BJ (cell line): ENCODE data around the gene GLA. TPM values are rescaled to one million over a fixed set of nuclear protein-coding genes. Genes with fewer than 3 reads are reported as not detected.

Source experiments
- CTCF ChIA-PET: fragments of 350-600 bp; formaldehyde crosslinking; extraction: SDS; loops from one replicate; lab custom pipeline; 2021; ENCODE audit warnings: antibody characterized with exemption, inconsistent platforms; lab: Yijun Ruan, JAX
- POLR2A ChIA-PET: fragments of 300-600 bp; sonication (Branson Sonifier 250); formaldehyde crosslinking; extraction: SDS; loops from one replicate; lab custom pipeline; 2021; ENCODE audit warnings: antibody characterized with exemption; lab: Charles Lee
- DNase-seq: peaks from one replicate; pipeline ENCODE4 v3.0.0-alpha.2; 2011; ENCODE audit warnings: low read depth
- H3K27me3 ChIP-seq: 2 replicates; pipeline ENCODE4 v1.6.0; 2011; ENCODE audit warnings: low read length; ENCODE audit not compliant: control insufficient read depth, insufficient read depth
- H3K36me3 ChIP-seq: 2 replicates; pipeline ENCODE4 v1.5.1; 2011; ENCODE audit warnings: low read length; ENCODE audit not compliant: control insufficient read depth, insufficient read depth
- H3K4me3 ChIP-seq: 2 replicates; pipeline ENCODE4 v1.5.1; 2011; ENCODE audit warnings: low read depth, mild to moderate bottlenecking, control low read depth, low read length
- CTCF ChIP-seq: IDR thresholded peaks from 2 replicates; pipeline ENCODE4 v1.5.1; 2011; ENCODE audit warnings: low read depth, mild to moderate bottlenecking, control low read depth, inconsistent platforms, low read length, moderate library complexity; ENCODE audit not compliant: insufficient read depth
- polyA plus RNA-seq: library from polyadenylated mRNA; depleted of rRNA; stranded (reverse); fragments of >200 nt; gene quantifications from 2 replicates; pipeline ENCODE4 v1.2.3, GENCODE V29; 2011

GLA gene
- polyA plus RNA-seq, 1 experiment = 29.2 TPM

- Histone ChIP-seq H3K4me3 (no peak within 1 kb of the TSS), H3K36me3 (no peaks in the 10 kb centered on the region), H3K27me3 (no peaks in the 10 kb centered on the region; the same call in 1 of the 2 replicates)
- no peak for DNase-seq
- ChIA-PET POLR2A (no interaction called here), CTCF (no interaction called here)
- TF ChIP-seq CTCF = no peak
Measured at GRCh38 chrX:101385795-101386541, 21.8 kb downstream of the GLA start, which contains the start of gene BTK. Gene BTK, minus strand, starts transcription at chrX:101386191. Its CDS starts 10,907 bp downstream, at chrX:101375284.

GRCh38 chrX:101385026-101385684, 22.6 kb downstream of the GLA start:
- H3K36me3 ChIP-seq = no peaks in the 10 kb centered on the region
- ChIA-PET CTCF (no interaction called here), POLR2A (no interaction called here)
- H3K4me3 ChIP-seq = no peak overlapping the region
- H3K27me3 ChIP-seq = no peaks in the 10 kb centered on the region; the same call in 1 of the 2 replicates
- no peak for TF ChIP-seq CTCF
- no peak for DNase-seq

GRCh38 chrX:101383679-101384205, 24.0 kb downstream of the GLA start:
- no peaks in the 10 kb centered on the region; the same call in 1 of the 2 replicates for H3K27me3 ChIP-seq
- no peak overlapping the region for H3K4me3 ChIP-seq
- TF ChIP-seq CTCF = no peak
- ChIA-PET CTCF (no interaction called here), POLR2A (no interaction called here)
- H3K36me3 ChIP-seq = no peaks in the 10 kb centered on the region
- no peak for DNase-seq

GRCh38 chrX:101377547-101377946, 30.2 kb downstream of the GLA start:
- Histone ChIP-seq H3K36me3 (no peaks in the 10 kb centered on the region), H3K27me3 (no peaks in the 10 kb centered on the region; the same call in 1 of the 2 replicates), H3K4me3 (no peak overlapping the region)
- no peak for TF ChIP-seq CTCF
- POLR2A ChIA-PET = no interaction called here
- CTCF ChIA-PET = no interaction called here
- DNase-seq = no peak

GRCh38 chrX:101370888-101371504, 36.7 kb downstream of the GLA start:
- TF ChIP-seq CTCF = no peak
- DNase-seq = no peak

More at GRCh38 chrX:101370888-101371504, 36.7 kb downstream of the GLA start:
- POLR2A ChIA-PET = no interaction called here
- no peak overlapping the region for H3K4me3 ChIP-seq
- no peaks in the 10 kb centered on the region; the same call in 1 of the 2 replicates for H3K27me3 ChIP-seq
- no peaks in the 10 kb centered on the region for H3K36me3 ChIP-seq
- CTCF ChIA-PET = no interaction called here
